K562 (cell line): ENCODE measurements around the gene TLK2. TPM values are rescaled to one million over a fixed set of nuclear protein-coding genes. Genes with fewer than 3 reads are reported as not detected.
"Not testable (repeated sequence)": the region's sequence is repeated elsewhere in the genome, so short reads cannot be mapped to it uniquely, and the experiment has no call there.

Source experiments
- ATAC-seq: fragments of 200-7000 bp; cut with Tn5 transposase; 3 replicates; pipeline ENCODE4 v1.9.1; 2020; ENCODE audit warnings: moderate library complexity
- BruUV-seq: library from RNA; stranded (reverse); fragments of 400-500 nt; replicated peaks from 2 replicates; lab custom pipeline; 2021; lab: Mats Ljungman, UMichigan
- CTCF ChIA-PET: fragments of 300-600 bp; formaldehyde crosslinking; extraction: SDS; loops from one replicate; lab custom pipeline; 2021; ENCODE audit warnings: low intra/inter-chr PET ratio; lab: Yijun Ruan, JAX
- POLR2A ChIA-PET: fragments of 300-600, 350-650 bp; sonication (Branson Sonifier 250); formaldehyde crosslinking; extraction: SDS; loops from one replicate; lab custom pipeline; 2021; ENCODE audit warnings: antibody characterized with exemption, inconsistent platforms; lab: Yijun Ruan, JAX
- DNase-seq, 4 experiments: peaks; one replicate each; pipeline versions ENCODE4 v3.0.0 to v3.0.0-alpha.2; 2011 to 2018; ENCODE audit warnings: low spot score in 3 of 4, mixed read lengths in 3 of 4; ENCODE audit errors: extremely low read depth in 1 of 4
- FAIRE-seq: peaks from 2 replicates; lab custom pipeline; 2011; peaks lifted over from hg19 to GRCh38; lab: Jason Lieb, UNC
- H2AFZ ChIP-seq: 2 replicates; pipeline ENCODE4 v1.6.0; 2011; ENCODE audit warnings: low read depth, low read length, control low read depth, inconsistent platforms
- H3K27ac ChIP-seq: fragments of 200-600 bp; 3 replicates; pipeline ENCODE4 v1.8.0; 2011; ENCODE audit warnings: low read depth, mild to moderate bottlenecking, control low read depth, inconsistent platforms, low read length, moderate library complexity, mixed read lengths; ENCODE audit errors: extremely low read depth
- H3K27me3 ChIP-seq, 2 experiments: fragments of 300-600 bp in 1 of 2; 2 replicates in 1 of 2; 3 replicates in 1 of 2; pipeline versions ENCODE4 v1.6.0 to v1.8.0; 2011; ENCODE audit warnings: inconsistent platforms in 2 of 2, low read length in 2 of 2, mild to moderate bottlenecking in 1 of 2, mixed read lengths in 1 of 2, moderate library complexity in 1 of 2; ENCODE audit not compliant: control insufficient read depth in 2 of 2, insufficient read depth in 2 of 2
- H3K36me3 ChIP-seq: fragments of 300-600 bp; 3 replicates; pipeline ENCODE4 v1.8.0; 2011; ENCODE audit warnings: mild to moderate bottlenecking, low read length, inconsistent platforms; ENCODE audit not compliant: control insufficient read depth, insufficient read depth
- H3K4me1 ChIP-seq, 2 experiments: fragments of 200-600 bp in 1 of 2; replicated peaks in 1 of 2; 2 replicates in 1 of 2; 3 replicates in 1 of 2; pipeline versions ENCODE4 v1.5.1 to v1.8.0; 2011; ENCODE audit warnings: inconsistent platforms in 2 of 2, low read length in 2 of 2, mild to moderate bottlenecking in 1 of 2, mixed read lengths in 1 of 2, moderate library complexity in 1 of 2; ENCODE audit not compliant: control insufficient read depth in 2 of 2, insufficient read depth in 2 of 2
- H3K4me2 ChIP-seq: 2 replicates; pipeline ENCODE4 v1.6.1; 2011; ENCODE audit warnings: low read length, control low read depth, inconsistent platforms, mixed read lengths; ENCODE audit not compliant: insufficient read depth
- H3K4me3 ChIP-seq: fragments of 200-600 bp; sonication (generic), shearing (Covaris generic); 2 replicates; pipeline ENCODE4 v1.5.1; 2016; ENCODE audit warnings: control low read depth, inconsistent platforms
- H3K79me2 ChIP-seq: fragments of 200-600 bp; 3 replicates; pipeline ENCODE4 v1.8.0; 2011; ENCODE audit warnings: low read length, inconsistent platforms; ENCODE audit not compliant: control insufficient read depth, insufficient read depth
- H3K9ac ChIP-seq, 2 experiments: 2 replicates each; pipeline versions ENCODE4 v1.6.0 to v1.6.1; 2011; ENCODE audit warnings: low read depth in 2 of 2, low read length in 2 of 2, control low read depth in 1 of 2, inconsistent platforms in 1 of 2, mild to moderate bottlenecking in 1 of 2, mixed read lengths in 1 of 2; ENCODE audit not compliant: insufficient read depth in 1 of 2
- H3K9me1 ChIP-seq: one replicate; pipeline ENCODE4 v1.6.0; 2011; ENCODE audit warnings: inconsistent platforms, mild to moderate bottlenecking, low read length, moderate library complexity; ENCODE audit not compliant: control insufficient read depth, insufficient read depth
- H3K9me3 ChIP-seq: replicated peaks from 2 replicates; pipeline ENCODE4 v1.5.1; 2011; ENCODE audit warnings: low read depth, low read length, inconsistent platforms; ENCODE audit not compliant: control insufficient read depth, insufficient read depth
- H4K20me1 ChIP-seq: replicated peaks from 2 replicates; pipeline ENCODE4 v1.6.1; 2011; ENCODE audit warnings: low read length, inconsistent platforms, mixed read lengths; ENCODE audit not compliant: control insufficient read depth, insufficient read depth
- EGR1 ChIP-seq: fragments of 450-650 bp; conservative IDR thresholded peaks from 2 replicates; pipeline ENCODE4 v1.6.1; 2017; ENCODE audit warnings: mild to moderate bottlenecking
- GATAD2B ChIP-seq: fragments of 450-650 bp; IDR thresholded peaks from 2 replicates; pipeline ENCODE4 v1.6.1; 2017; ENCODE audit warnings: mild to moderate bottlenecking, borderline replicate concordance
- MAZ ChIP-seq, 2 experiments: fragments of 450-650 bp in 1 of 2; sonication (generic) in 1 of 2; formaldehyde crosslinking; IDR thresholded peaks in 1 of 2; conservative IDR thresholded peaks in 1 of 2; 2 replicates each; pipeline versions ENCODE4 v1.4.0 to v1.5.0; 2020; ENCODE audit warnings: mild to moderate bottlenecking in 1 of 2, missing genetic modification reagents in 1 of 2
- RBFOX2 ChIP-seq: fragments of 200-400 bp; formaldehyde crosslinking; IDR thresholded peaks from 2 replicates; pipeline ENCODE4 v1.6.1; 2017; ENCODE audit warnings: low read depth, mild to moderate bottlenecking, low read length, moderate library complexity
- SAFB ChIP-seq: fragments of 200-400 bp; formaldehyde crosslinking; IDR thresholded peaks from 2 replicates; pipeline ENCODE4 v1.6.1; 2017; ENCODE audit warnings: low read depth, low read length, borderline replicate concordance
- SIN3B ChIP-seq: fragments of 450-650 bp; IDR thresholded peaks from 2 replicates; pipeline ENCODE4 v1.6.1; 2017; ENCODE audit warnings: low read depth, mild to moderate bottlenecking, moderate library complexity
- SMAD4 ChIP-seq: fragments of 250-450 bp; sonication (Bioruptor Pico); conservative IDR thresholded peaks from 2 replicates; pipeline ENCODE4 v1.8.0; 2021; ENCODE audit warnings: inconsistent platforms, mild to moderate bottlenecking, moderate library complexity
- ZFX ChIP-seq: sonication (generic); formaldehyde crosslinking; IDR thresholded peaks from 2 replicates; pipeline ENCODE4 v1.8.0; 2022; ENCODE audit warnings: mild to moderate bottlenecking, missing genetic modification reagents, moderate library complexity
- WGBS: fragments of 100-300 bp; shearing (Covaris generic); methylation state at CpG from one replicate; pipeline ENCODE4 v1.1.6; 2016; ENCODE audit warnings: low coverage, mixed read lengths; ENCODE audit not compliant: insufficient coverage; ENCODE audit errors: missing lambda C conversion rate; 5-methylcytosine and 5-hydroxymethylcytosine counted together
- in situ Hi-C: fragments of 300-500 bp; cut with MboI; formaldehyde crosslinking; loops from 4 replicates; pipeline ENCODE4 v1.15.0; 2018; ENCODE audit warnings: inconsistent platforms, mixed read lengths
- intact Hi-C: fragments of 100-400 bp; cut with micrococcal nuclease; formaldehyde crosslinking; loops from 2 replicates; pipeline ENCODE4 v1.14.2; 2022
- polyA plus RNA-seq, 8 experiments: library from polyadenylated mRNA; depleted of rRNA in 4 of 8; stranded (reverse) in 5 of 8; unstranded in 3 of 8; fragments of >200 nt; fragmentation: Nextera tagmentation in 2 of 8; fragmentation: Illumina TruSeq in 1 of 8; extraction: Ambion mirVana in 2 of 8; extraction: Trizol in 1 of 8; gene quantifications; 2 replicates each; pipeline versions ENCODE4 v1.2.1 to v1.2.3, GENCODE V29; 2011 to 2014; ENCODE audit warnings: inconsistent platforms in 1 of 8, missing spikeins in 1 of 8
- total RNA-seq, 7 experiments: library from RNA; depleted of rRNA in 6 of 7; stranded (reverse); fragments of >200 nt in 6 of 7; fragmentation: Illumina TruSeq in 2 of 7; extraction: Trizol in 2 of 7; gene quantifications; 2 replicates each; pipeline versions ENCODE4 v1.2.1 to v1.2.3, GENCODE V29; 2011 to 2021; ENCODE audit warnings: low replicate concordance in 1 of 7

TLK2 gene
- total and polyA plus RNA-seq, 9 of the 15 experiments (the other 6 are each of a cell fraction or from before 2014, with no cell fraction given), result 10.1 to 51.9 (median 32.4) TPM

DNA sequence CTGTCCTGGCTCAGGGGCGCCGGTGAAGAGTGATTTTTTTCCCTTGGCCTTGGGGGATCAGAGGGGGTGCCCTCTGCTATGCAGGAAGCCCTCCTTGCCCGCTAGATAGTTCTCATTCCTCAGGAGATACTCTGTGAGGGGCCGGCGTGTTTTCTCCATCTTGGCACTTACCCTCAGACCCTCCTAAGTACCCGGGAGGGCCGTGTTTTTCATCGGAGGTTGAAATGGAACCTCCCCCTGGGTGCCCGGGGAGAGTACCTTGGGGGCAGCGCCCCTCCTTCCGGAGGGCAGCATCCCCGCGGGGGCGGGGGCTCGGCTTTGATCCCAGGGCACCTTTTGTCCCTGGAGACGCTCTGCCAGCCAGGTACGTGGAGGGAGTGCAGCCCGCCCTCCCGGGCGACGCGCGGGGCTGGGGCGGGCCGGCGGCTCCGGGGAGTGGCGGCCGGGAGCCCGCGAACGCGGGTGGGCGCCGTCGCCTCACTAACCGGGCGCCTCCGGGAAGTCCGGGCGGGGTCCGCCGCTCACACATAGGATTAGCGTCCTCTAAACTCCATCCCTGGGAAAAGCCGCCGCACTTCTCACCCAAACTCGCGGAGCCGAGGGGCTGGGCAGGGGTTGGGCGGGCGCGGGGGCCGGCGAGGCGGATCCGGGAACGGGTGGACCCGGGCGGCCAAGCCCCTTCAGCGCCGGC is 762 bp upstream of the TLK2 start:
- Histone ChIP-seq H3K27ac (peak overlapping the region; percentile 74; the same call in 2 of the 3 replicates), H3K9ac (peak overlapping the region; percentile 63 to 92; a peak in 3 of 4 replicates), H3K36me3 (peaks cover 12% of the 10 kb centered on the region; the same call in 2 of the 3 replicates), H3K4me2 (peak overlapping the region; percentile 70), H3K79me2 (peaks cover 41% of the 10 kb centered on the region), H3K4me3 (peak overlapping the region; percentile 57), H2AFZ (peak overlapping the region; percentile 55; the same call in 1 of the 2 replicates)
- CTCF ChIA-PET, result interaction anchor here (0.6 kb wide), 1 partner anchor 1371 kb away, joined by 3 read pairs; no protein-coding TSS in a partner anchor
- POLR2A ChIA-PET, H3K27me3 ChIP-seq, H3K9me3 ChIP-seq, H3K9me1 ChIP-seq, H4K20me1 ChIP-seq: not testable (repeated sequence)
- peak; percentile 22 to 62 (median 48) for DNase-seq
- peak; percentile 22 for ATAC-seq
- intact Hi-C loops, result loop anchor here (10.0 kb wide), 1 partner anchor 53 kb away; the partner anchor contains the start of gene METTL2A
- TF ChIP-seq SIN3B, result 0 out of 2 replicates have a peak, but pooled peaks have one; percentile 34
- TF ChIP-seq SAFB, result peak; percentile 96
- TF ChIP-seq SMAD4 (CRISPR knock-in tag), result 0 out of 2 replicates have a peak, but pooled peaks have one; percentile 11
- peak; percentile 57 for TF ChIP-seq RBFOX2
- TF ChIP-seq GATAD2B, result peak; percentile 65; the same call in 1 of the 2 replicates
- peak; percentile 30; the same call in 1 of the 2 replicates for TF ChIP-seq EGR1
- TF ChIP-seq MAZ (CRISPR knock-in tag; conservative IDR thresholded peaks at IDR 0.05 in 1 of 2, IDR thresholded peaks at IDR 0.05 in 1 of 2), result peak; percentile 21 to 52; a peak in 2 of 4 replicates
- 0 out of 2 replicates have a peak, but pooled peaks have one; percentile 7 for TF ChIP-seq ZFX (CRISPR knock-in tag)
- TF ChIP-seq, all 486 proteins: peak for 8; not testable (repeated sequence) for 478
- BruUV-seq, FAIRE-seq, H3K4me1 ChIP-seq, in situ Hi-C loops: not testable (repeated sequence)
- 3% methylated on average over 35 of the region's 61 CpGs for WGBS
